Measurements from ENCODE around the gene ZFAND3. TPM values are rescaled to one million over a fixed set of nuclear protein-coding genes. Genes with fewer than 3 reads are reported as not detected.
A peak's percentile ranks its signal among the peaks of the same experiment; 100 is the strongest.

ZFAND3 gene
- polyA plus RNA-seq, 3 donors, result 11.5 to 21.1 (median 11.7) TPM

DNA sequence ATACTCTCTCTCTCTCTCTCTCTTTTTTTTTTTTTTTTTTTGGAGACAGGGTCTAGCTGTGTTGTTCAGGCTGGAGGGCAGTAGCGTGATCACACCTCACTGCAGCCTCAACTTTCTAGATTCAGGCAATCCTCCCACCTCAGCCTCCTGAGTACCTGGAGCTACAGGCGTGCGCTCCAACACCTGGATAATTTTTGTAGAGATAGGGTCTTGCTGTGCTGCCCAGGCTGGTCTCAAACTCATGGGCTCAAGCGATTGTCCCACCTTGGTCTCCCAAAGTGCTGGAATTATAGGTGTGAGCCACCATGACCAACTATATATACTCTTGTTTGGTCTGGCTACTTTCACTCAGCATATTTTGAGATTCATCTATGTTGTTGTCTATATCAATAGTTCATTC is 154.9 kb downstream of the ZFAND3 start:
- no peak for TF ChIP-seq CTCF (IDR thresholded peaks at IDR 0.05)
- Mint-ChIP-seq H3K27ac (peak overlapping the region in 1 of 7 donors; percentile 15), H3K4me1 (peaks cover 22% of the 10 kb centered on the region), H3K9me3 (peaks cover 6 to 25% (median 19%) of the 10 kb centered on the region in 7 donors), H3K4me3 (no peak overlapping the region), H3K27me3 (ENCODE audit: low read depth in 3 of 3) (peaks cover 0 to 1% (median 0%) of the 10 kb centered on the region in 3 donors), H3K36me3 (peaks cover 5 to 14% of the 10 kb centered on the region in 2 donors)
- peaks cover 0 to 9% of the 10 kb centered on the region in 2 donors for H3K36me3 ChIP-seq (replicated peaks in 1 of 2; ENCODE audit: control insufficient read depth in 1 of 2, insufficient read depth in 2 of 2, low read length in 2 of 2)
- peaks cover 100% of the 10 kb centered on the region for H4K20me1 ChIP-seq (ENCODE audit: insufficient read depth, low read length)
- intact Hi-C loops (cut with micrococcal nuclease), result no loop called here
- H3K27me3 ChIP-seq (ENCODE audit: control insufficient read depth in 2 of 2, insufficient read depth in 2 of 2, low read length in 2 of 2), result no peaks in the 10 kb centered on the region
- no peak overlapping the region for H3K9ac ChIP-seq (ENCODE audit: insufficient read depth, low read length, poor library complexity, severe bottlenecking)
- no peak overlapping the region for H2AFZ ChIP-seq (ENCODE audit: insufficient read depth, low read depth, low read length, poor library complexity, severe bottlenecking)
- no peak overlapping the region for H3K27ac ChIP-seq (ENCODE audit: low read depth in 1 of 2, low read length in 2 of 2)
- WGBS (ENCODE audit: insufficient coverage), result no CpG with 5 or more reads among the region's 4 CpGs
- peaks cover 93% of the 10 kb centered on the region for H3K79me2 ChIP-seq (ENCODE audit: insufficient read depth, low read length)
- H3K4me2 ChIP-seq (replicated peaks; ENCODE audit: extremely low read depth, low read length, poor library complexity, severe bottlenecking), result no peak overlapping the region
- peaks cover 17 to 21% of the 10 kb centered on the region in 2 donors for H3K9me3 ChIP-seq (replicated peaks in 1 of 2; ENCODE audit: control insufficient read depth in 1 of 2, insufficient read depth in 1 of 2, low read length in 2 of 2)
- DNase-seq, result no peak
- H3K4me3 ChIP-seq (replicated peaks in 1 of 3; ENCODE audit: low read depth in 2 of 3, low read length in 3 of 3), result no peak overlapping the region
- H3K4me1 ChIP-seq (ENCODE audit: control insufficient read depth in 1 of 2, insufficient read depth in 2 of 2, low read length in 2 of 2), result no peaks in the 10 kb centered on the region

DNA sequence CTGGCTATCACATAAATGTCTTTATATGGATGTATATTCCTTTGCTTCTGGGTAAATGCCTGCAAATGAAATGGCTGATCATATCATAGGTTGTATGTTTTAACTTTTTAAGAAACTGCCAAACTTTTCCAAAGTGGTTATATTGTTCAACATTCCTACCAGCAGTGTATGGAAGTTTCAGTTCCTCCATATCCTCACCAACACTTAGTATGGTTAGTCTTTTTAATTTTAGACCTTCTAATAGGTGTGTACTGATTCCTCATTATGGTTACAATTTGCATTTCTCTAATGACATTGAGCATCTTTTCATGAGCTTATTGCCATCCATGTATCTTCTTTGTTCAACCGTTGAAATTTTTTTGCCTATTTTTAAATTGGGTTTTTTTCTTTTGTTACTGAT is 155.4 kb downstream of the ZFAND3 start:
- Mint-ChIP-seq H3K27me3 (ENCODE audit: low read depth in 3 of 3) (peaks cover 0 to 1% (median 0%) of the 10 kb centered on the region in 3 donors), H3K9me3 (peaks cover 6 to 25% (median 19%) of the 10 kb centered on the region in 7 donors), H3K4me3 (no peak overlapping the region), H3K27ac (no peak overlapping the region), H3K36me3 (peaks cover 5 to 14% of the 10 kb centered on the region in 2 donors), H3K4me1 (peaks cover 26% of the 10 kb centered on the region)
- Histone ChIP-seq H3K9me3 (replicated peaks in 1 of 2; ENCODE audit: control insufficient read depth in 1 of 2, insufficient read depth in 1 of 2, low read length in 2 of 2) (peaks cover 17 to 21% of the 10 kb centered on the region in 2 donors), H4K20me1 (ENCODE audit: insufficient read depth, low read length) (peaks cover 100% of the 10 kb centered on the region), H3K9ac (ENCODE audit: insufficient read depth, low read length, poor library complexity, severe bottlenecking) (no peak overlapping the region), H3K4me1 (ENCODE audit: control insufficient read depth in 1 of 2, insufficient read depth in 2 of 2, low read length in 2 of 2) (no peaks in the 10 kb centered on the region), H3K4me3 (replicated peaks in 1 of 3; ENCODE audit: low read depth in 2 of 3, low read length in 3 of 3) (no peak overlapping the region), H2AFZ (ENCODE audit: insufficient read depth, low read depth, low read length, poor library complexity, severe bottlenecking) (no peak overlapping the region), H3K79me2 (ENCODE audit: insufficient read depth, low read length) (peaks cover 95% of the 10 kb centered on the region), H3K4me2 (replicated peaks; ENCODE audit: extremely low read depth, low read length, poor library complexity, severe bottlenecking) (no peak overlapping the region), H3K27me3 (ENCODE audit: control insufficient read depth in 2 of 2, insufficient read depth in 2 of 2, low read length in 2 of 2) (no peaks in the 10 kb centered on the region), H3K27ac (ENCODE audit: low read depth in 1 of 2, low read length in 2 of 2) (no peak overlapping the region), H3K36me3 (replicated peaks in 1 of 2; ENCODE audit: control insufficient read depth in 1 of 2, insufficient read depth in 2 of 2, low read length in 2 of 2) (peaks cover 0 to 9% of the 10 kb centered on the region in 2 donors)
- no peak for DNase-seq
- intact Hi-C loops (cut with micrococcal nuclease), result no loop called here
- TF ChIP-seq CTCF (IDR thresholded peaks at IDR 0.05), result no peak
- no CpG with 5 or more reads among the region's 1 CpG for WGBS (ENCODE audit: insufficient coverage)

Measured in CD14-positive monocyte (primary cell).